ENCODE data around the gene CORO2B. TPM values are rescaled to one million over a fixed set of nuclear protein-coding genes. Genes with fewer than 3 reads are reported as not detected.

Gene CORO2B
- polyA plus RNA-seq, 1 of the 3 experiments (the other 2 are of a cell fraction): 3.6 TPM

GRCh38 chr15:68571582-68571981 is 7.2 kb upstream of the CORO2B start:
- ChIA-PET CTCF (interaction anchor here (1.0 to 14.0 kb wide), 7 partner anchors 11 to 353 kb away, joined by 3 to 293 read pairs (median 4); no protein-coding TSS in a partner anchor), POLR2A (no interaction called here)
- no peak for TF ChIP-seq GABPA (IDR thresholded peaks at IDR 0.05; ENCODE audit: low read depth)
- TF ChIP-seq TCF12 (IDR thresholded peaks at IDR 0.05): no peak
- no peak for TF ChIP-seq FOXJ3 (CRISPR knock-in tag; IDR thresholded peaks at IDR 0.05)
- TF ChIP-seq, protein P1, sequence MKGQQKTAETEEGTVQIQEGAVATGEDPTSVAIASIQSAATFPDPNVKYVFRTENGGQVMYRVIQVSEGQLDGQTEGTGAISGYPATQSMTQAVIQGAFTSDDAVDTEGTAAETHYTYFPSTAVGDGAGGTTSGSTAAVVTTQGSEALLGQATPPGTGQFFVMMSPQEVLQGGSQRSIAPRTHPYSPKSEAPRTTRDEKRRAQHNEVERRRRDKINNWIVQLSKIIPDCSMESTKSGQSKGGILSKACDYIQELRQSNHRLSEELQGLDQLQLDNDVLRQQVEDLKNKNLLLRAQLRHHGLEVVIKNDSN (IDR thresholded peaks at IDR 0.05; ENCODE audit: borderline replicate concordance, low read depth): no peak
- no peak for DNase-seq
- H3K79me2 ChIP-seq (ENCODE audit: insufficient read depth): no peaks in the 10 kb centered on the region
- 44% methylated on average over 4 of the region's 4 CpGs for WGBS (ENCODE audit: low lambda C conversion rate)
- no peak overlapping the region for H3K9ac ChIP-seq
- no peaks in the 10 kb centered on the region for H3K9me3 ChIP-seq
- no peaks in the 10 kb centered on the region for H3F3A ChIP-seq (replicated peaks; ENCODE audit: insufficient read depth)
- no peak overlapping the region for H2AFZ ChIP-seq (ENCODE audit: low read depth)
- H3K4me1 ChIP-seq (ENCODE audit: control insufficient read depth in 1 of 2, insufficient read depth in 2 of 2, low read depth in 1 of 2, low read length in 1 of 2): peaks cover 0 to 3% of the 10 kb centered on the region in 2 experiments; a peak in 1 of 4 replicates
- H3K9me2 ChIP-seq: no peaks in the 10 kb centered on the region
- no peak overlapping the region for H3K4me3 ChIP-seq (ENCODE audit: low read depth in 2 of 2, low read length in 1 of 2)
- H3K4me2 ChIP-seq: no peak overlapping the region
- H4K20me1 ChIP-seq (ENCODE audit: insufficient read depth): no peaks in the 10 kb centered on the region
- H3K36me3 ChIP-seq (replicated peaks in 1 of 2; ENCODE audit: control insufficient read depth in 1 of 2, insufficient read depth in 2 of 2, low read length in 1 of 2): no peaks in the 10 kb centered on the region
- H3K27ac ChIP-seq (ENCODE audit: low read depth in 2 of 2, low read length in 1 of 2): no peak overlapping the region
- no peaks in the 10 kb centered on the region; the same call in 1 of the 2 replicates for H3K27me3 ChIP-seq (ENCODE audit: insufficient read depth)

GRCh38 chr15:68572309-68572708 is 6.5 kb upstream of the CORO2B start:
- no peak overlapping the region for H3K27ac ChIP-seq (ENCODE audit: low read depth in 2 of 2, low read length in 1 of 2)
- H3F3A ChIP-seq (replicated peaks; ENCODE audit: insufficient read depth): no peaks in the 10 kb centered on the region
- H4K20me1 ChIP-seq (ENCODE audit: insufficient read depth): no peaks in the 10 kb centered on the region
- no peak overlapping the region for H2AFZ ChIP-seq (ENCODE audit: low read depth)
- no peak for TF ChIP-seq GABPA (IDR thresholded peaks at IDR 0.05; ENCODE audit: low read depth)
- TF ChIP-seq, protein P1 (IDR thresholded peaks at IDR 0.05; ENCODE audit: borderline replicate concordance, low read depth): no peak
- no peak for TF ChIP-seq CTCF (IDR thresholded peaks at IDR 0.05)
- TF ChIP-seq EP300 (IDR thresholded peaks at IDR 0.05; ENCODE audit: borderline replicate concordance in 1 of 2, low read depth in 1 of 2, low read length in 1 of 2): no peak
- TF ChIP-seq ELF1 (IDR thresholded peaks at IDR 0.05): no peak
- no peak for TF ChIP-seq YY1 (IDR thresholded peaks at IDR 0.05; ENCODE audit: low read depth)
- no peak for TF ChIP-seq TAF1 (IDR thresholded peaks at IDR 0.05; ENCODE audit: borderline replicate concordance, low read depth, low read length)
- TF ChIP-seq SMC3 (IDR thresholded peaks at IDR 0.05; ENCODE audit: low read depth, low read length): no peak
- no peak for TF ChIP-seq NFIC (IDR thresholded peaks at IDR 0.05; ENCODE audit: borderline replicate concordance)
- no peak for TF ChIP-seq IRF3 (IDR thresholded peaks at IDR 0.05; ENCODE audit: low read depth, low read length)
- no peak for TF ChIP-seq TCF12 (IDR thresholded peaks at IDR 0.05)
- no peak for TF ChIP-seq RAD21 (IDR thresholded peaks at IDR 0.05; ENCODE audit: low read length)
- H3K79me2 ChIP-seq (ENCODE audit: insufficient read depth): no peaks in the 10 kb centered on the region
- no peak overlapping the region for H3K9ac ChIP-seq
- 95% methylated on average over 4 of the region's 4 CpGs for WGBS (ENCODE audit: low lambda C conversion rate)
- H3K4me1 ChIP-seq (ENCODE audit: control insufficient read depth in 1 of 2, insufficient read depth in 2 of 2, low read depth in 1 of 2, low read length in 1 of 2): peaks cover 0 to 3% of the 10 kb centered on the region in 2 experiments; a peak in 1 of 4 replicates
- H3K4me2 ChIP-seq: no peak overlapping the region
- H3K9me3 ChIP-seq: no peaks in the 10 kb centered on the region
- H3K4me3 ChIP-seq (ENCODE audit: low read depth in 2 of 2, low read length in 1 of 2): no peak overlapping the region
- H3K36me3 ChIP-seq (replicated peaks in 1 of 2; ENCODE audit: control insufficient read depth in 1 of 2, insufficient read depth in 2 of 2, low read length in 1 of 2): no peaks in the 10 kb centered on the region
- POLR2A ChIA-PET: no interaction called here
- no peaks in the 10 kb centered on the region; the same call in 1 of the 2 replicates for H3K27me3 ChIP-seq (ENCODE audit: insufficient read depth)
- DNase-seq: no peak
- CTCF ChIA-PET: interaction anchor here (0.9 to 14.0 kb wide), 8 partner anchors 12 to 353 kb away, joined by 3 to 293 read pairs (median 4); no protein-coding TSS in a partner anchor
- no peaks in the 10 kb centered on the region for H3K9me2 ChIP-seq
